Stimulated activated naive CD4-positive, alpha-beta T cell (primary cell): Measurements from ENCODE around the gene PDS5A.
"Not testable (repeated sequence)": the region's sequence is repeated elsewhere in the genome, so short reads cannot be mapped to it uniquely, and the experiment has no call there.

Experiments
- DNase-seq, 6 experiments: peaks; one replicate each; lab custom pipeline; 2025; lab: John Stamatoyannopoulos, UW

PDS5A gene

GRCh38 chr4:39825090-39825489 is 152.6 kb downstream of the PDS5A start:
- no peak for DNase-seq

GRCh38 chr4:39823191-39823590 is 154.5 kb downstream of the PDS5A start:
- DNase-seq = no peak

- no peak for DNase-seq
Measured at GRCh38 chr4:39822662-39823061, 155.0 kb downstream of the PDS5A start.

- no peak for DNase-seq
Measured at GRCh38 chr4:39821951-39822350, 155.8 kb downstream of the PDS5A start.

- DNase-seq = no peak
Measured at GRCh38 chr4:39820186-39820585, 157.5 kb downstream of the PDS5A start.

GRCh38 chr4:39818646-39819045 is 159.1 kb downstream of the PDS5A start:
- DNase-seq = no peak

GRCh38 chr4:39814403-39815185 is 163.1 kb downstream of the PDS5A start:
- DNase-seq = peak in 2 of 6 experiments; percentile 6 to 8

- not testable (repeated sequence) for DNase-seq
Measured at GRCh38 chr4:39813761-39814160, 163.9 kb downstream of the PDS5A start.

GRCh38 chr4:39813033-39813432 is 164.7 kb downstream of the PDS5A start:
- not testable (repeated sequence) for DNase-seq

GRCh38 chr4:39812500-39812899 is 165.2 kb downstream of the PDS5A start:
- no peak for DNase-seq

GRCh38 chr4:39808231-39808749 is 169.4 kb downstream of the PDS5A start:
- DNase-seq = no peak

GRCh38 chr4:39802005-39802404 is 175.7 kb downstream of the PDS5A start:
- no peak for DNase-seq

- not testable (repeated sequence) for DNase-seq
Measured at GRCh38 chr4:39792976-39793375, 184.7 kb downstream of the PDS5A start.

- DNase-seq = no peak
Measured at GRCh38 chr4:39792529-39792928, 185.2 kb downstream of the PDS5A start.

GRCh38 chr4:39792128-39792527 is 185.6 kb downstream of the PDS5A start:
- DNase-seq = no peak

- DNase-seq = no peak
Measured at GRCh38 chr4:39786838-39787237, 190.9 kb downstream of the PDS5A start.

- DNase-seq = no peak
Measured at GRCh38 chr4:39785083-39785482, 192.6 kb downstream of the PDS5A start.

- DNase-seq = not testable (repeated sequence)
Measured at GRCh38 chr4:39781988-39782387, 195.7 kb downstream of the PDS5A start.
